Measurements from ENCODE around the gene CNPY4. TPM values are rescaled to one million over a fixed set of nuclear protein-coding genes. Genes with fewer than 3 reads are reported as not detected.

CNPY4 gene
- polyA plus RNA-seq, 3 donors, result 6.2 to 6.8 (median 6.2) TPM

DNA sequence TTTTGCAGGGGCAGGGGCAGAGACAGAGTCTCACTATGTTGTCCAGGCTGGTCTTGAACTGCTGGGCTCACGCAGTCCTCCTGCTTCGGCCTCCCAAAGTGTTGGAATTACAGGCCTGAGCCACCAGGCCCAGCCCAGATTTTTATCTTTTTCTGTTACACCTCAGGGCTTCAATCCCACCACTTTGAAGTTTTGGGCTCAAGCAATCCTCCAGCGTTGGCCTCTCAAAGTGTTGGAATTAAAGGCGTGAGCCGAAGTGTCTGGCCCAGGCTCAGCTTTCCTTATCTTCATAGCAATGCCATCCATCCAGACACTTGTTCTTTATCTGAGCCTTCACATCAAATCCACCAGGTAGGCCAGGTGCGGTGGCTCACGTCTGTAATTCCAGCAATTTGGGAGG lies 4.4 kb upstream of the CNPY4 start:
- Mint-ChIP-seq H3K4me3 (no peak overlapping the region), H3K9me3 (no peaks in the 10 kb centered on the region), H3K36me3 (peaks cover 30 to 51% of the 10 kb centered on the region in 2 donors), H3K4me1 (peaks cover 23% of the 10 kb centered on the region), H3K27me3 (ENCODE audit: low read depth in 3 of 3) (no peaks in the 10 kb centered on the region), H3K27ac (peak overlapping the region in 1 of 7 donors; percentile 53)
- no peak overlapping the region for H3K9ac ChIP-seq (ENCODE audit: insufficient read depth, low read length, poor library complexity, severe bottlenecking)
- H2AFZ ChIP-seq (ENCODE audit: insufficient read depth, low read depth, low read length, poor library complexity, severe bottlenecking), result no peak overlapping the region
- WGBS (ENCODE audit: insufficient coverage), result 98% methylated on average over 6 of the region's 7 CpGs
- H3K27ac ChIP-seq (ENCODE audit: low read depth in 1 of 2, low read length in 2 of 2), result no peak overlapping the region
- TF ChIP-seq, protein P1, sequence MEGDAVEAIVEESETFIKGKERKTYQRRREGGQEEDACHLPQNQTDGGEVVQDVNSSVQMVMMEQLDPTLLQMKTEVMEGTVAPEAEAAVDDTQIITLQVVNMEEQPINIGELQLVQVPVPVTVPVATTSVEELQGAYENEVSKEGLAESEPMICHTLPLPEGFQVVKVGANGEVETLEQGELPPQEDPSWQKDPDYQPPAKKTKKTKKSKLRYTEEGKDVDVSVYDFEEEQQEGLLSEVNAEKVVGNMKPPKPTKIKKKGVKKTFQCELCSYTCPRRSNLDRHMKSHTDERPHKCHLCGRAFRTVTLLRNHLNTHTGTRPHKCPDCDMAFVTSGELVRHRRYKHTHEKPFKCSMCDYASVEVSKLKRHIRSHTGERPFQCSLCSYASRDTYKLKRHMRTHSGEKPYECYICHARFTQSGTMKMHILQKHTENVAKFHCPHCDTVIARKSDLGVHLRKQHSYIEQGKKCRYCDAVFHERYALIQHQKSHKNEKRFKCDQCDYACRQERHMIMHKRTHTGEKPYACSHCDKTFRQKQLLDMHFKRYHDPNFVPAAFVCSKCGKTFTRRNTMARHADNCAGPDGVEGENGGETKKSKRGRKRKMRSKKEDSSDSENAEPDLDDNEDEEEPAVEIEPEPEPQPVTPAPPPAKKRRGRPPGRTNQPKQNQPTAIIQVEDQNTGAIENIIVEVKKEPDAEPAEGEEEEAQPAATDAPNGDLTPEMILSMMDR (IDR thresholded peaks at IDR 0.05), result no peak
- intact Hi-C loops (cut with micrococcal nuclease), result no loop called here
- no peak for DNase-seq
- peaks cover 11% of the 10 kb centered on the region for H3K79me2 ChIP-seq (ENCODE audit: insufficient read depth, low read length)
- H4K20me1 ChIP-seq (ENCODE audit: insufficient read depth, low read length), result no peaks in the 10 kb centered on the region
- no peak overlapping the region for H3K4me2 ChIP-seq (replicated peaks; ENCODE audit: extremely low read depth, low read length, poor library complexity, severe bottlenecking)
- no peak overlapping the region for H3K4me3 ChIP-seq (replicated peaks in 1 of 3; ENCODE audit: low read depth in 2 of 3, low read length in 3 of 3)
- no peaks in the 10 kb centered on the region for H3K27me3 ChIP-seq (ENCODE audit: control insufficient read depth in 2 of 2, insufficient read depth in 2 of 2, low read length in 2 of 2)
- H3K9me3 ChIP-seq (replicated peaks in 1 of 2; ENCODE audit: control insufficient read depth in 1 of 2, insufficient read depth in 1 of 2, low read length in 2 of 2), result no peaks in the 10 kb centered on the region
- H3K36me3 ChIP-seq (replicated peaks in 1 of 2; ENCODE audit: control insufficient read depth in 1 of 2, insufficient read depth in 2 of 2, low read length in 2 of 2), result peaks cover 34 to 40% of the 10 kb centered on the region in 2 donors
- H3K4me1 ChIP-seq (ENCODE audit: control insufficient read depth in 1 of 2, insufficient read depth in 2 of 2, low read length in 2 of 2), result peaks cover 13 to 16% of the 10 kb centered on the region in 2 donors

DNA sequence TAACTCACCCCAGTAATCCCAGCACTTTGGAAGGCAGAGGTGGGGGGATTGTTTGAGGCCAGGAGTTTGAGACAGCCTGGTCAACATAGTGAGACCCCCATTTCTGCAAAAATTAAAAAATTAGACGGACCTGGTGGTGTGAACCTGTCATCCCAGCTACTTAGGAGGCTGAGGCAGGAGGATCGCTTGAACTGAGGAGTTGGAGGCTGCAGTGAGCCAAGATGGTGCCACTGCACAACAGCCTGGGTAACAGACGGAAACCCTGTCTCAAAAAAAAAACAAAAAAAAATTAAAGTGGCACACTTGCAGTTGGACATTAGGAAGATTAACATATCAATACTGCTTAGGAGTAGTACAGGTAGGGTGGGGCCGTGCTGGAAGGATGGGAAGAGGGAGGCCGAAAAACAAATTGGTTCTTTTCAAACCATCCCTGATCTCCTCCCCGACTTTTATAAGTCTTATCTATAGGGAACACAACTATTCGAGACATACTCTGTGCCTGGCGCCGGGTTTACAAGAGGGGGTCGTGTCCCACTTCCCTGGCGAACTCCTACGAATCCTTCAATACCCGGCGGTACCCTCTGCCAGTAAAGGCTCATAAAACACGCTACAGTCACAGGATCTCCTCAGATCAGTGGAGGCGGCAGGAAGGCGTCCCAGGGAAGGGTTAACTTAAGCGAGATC lies 904 bp upstream of the CNPY4 start:
- Histone ChIP-seq H3K79me2 (ENCODE audit: insufficient read depth, low read length) (peaks cover 15% of the 10 kb centered on the region), H3K36me3 (replicated peaks in 1 of 2; ENCODE audit: control insufficient read depth in 1 of 2, insufficient read depth in 2 of 2, low read length in 2 of 2) (peaks cover 7 to 8% of the 10 kb centered on the region in 2 donors), H3K27ac (ENCODE audit: low read depth in 1 of 2, low read length in 2 of 2) (peak overlapping the region; percentile 68 to 91), H3K4me2 (replicated peaks; ENCODE audit: extremely low read depth, low read length, poor library complexity, severe bottlenecking) (peak overlapping the region; percentile 98), H3K9ac (ENCODE audit: insufficient read depth, low read length, poor library complexity, severe bottlenecking) (peak overlapping the region; percentile 72), H3K4me3 (replicated peaks in 1 of 3; ENCODE audit: low read depth in 2 of 3, low read length in 3 of 3) (peak overlapping the region; percentile 53 to 91 (median 89)), H3K4me1 (ENCODE audit: control insufficient read depth in 1 of 2, insufficient read depth in 2 of 2, low read length in 2 of 2) (peaks cover 28 to 33% of the 10 kb centered on the region in 2 donors), H4K20me1 (ENCODE audit: insufficient read depth, low read length) (no peaks in the 10 kb centered on the region), H3K27me3 (ENCODE audit: control insufficient read depth in 2 of 2, insufficient read depth in 2 of 2, low read length in 2 of 2) (no peaks in the 10 kb centered on the region), H2AFZ (ENCODE audit: insufficient read depth, low read depth, low read length, poor library complexity, severe bottlenecking) (peak overlapping the region; percentile 91), H3K9me3 (replicated peaks in 1 of 2; ENCODE audit: control insufficient read depth in 1 of 2, insufficient read depth in 1 of 2, low read length in 2 of 2) (no peaks in the 10 kb centered on the region)
- Mint-ChIP-seq H3K27me3 (ENCODE audit: low read depth in 3 of 3) (no peaks in the 10 kb centered on the region), H3K9me3 (no peaks in the 10 kb centered on the region), H3K36me3 (peaks cover 9 to 19% of the 10 kb centered on the region in 2 donors), H3K27ac (peak overlapping the region; percentile 97 to 99 (median 99)), H3K4me3 (peak overlapping the region; percentile 90 to 98), H3K4me1 (peaks cover 34% of the 10 kb centered on the region)
- intact Hi-C loops (cut with micrococcal nuclease), result loop anchor here in 1 of 2 donors (1.0 kb wide), 1 partner anchor 9 kb away; no protein-coding TSS in a partner anchor
- TF ChIP-seq, protein P1 (IDR thresholded peaks at IDR 0.05), result no peak
- no peak for DNase-seq
- 22% methylated on average over 16 of the region's 18 CpGs for WGBS (ENCODE audit: insufficient coverage)
